A673 (cell line): ENCODE data around the gene ENDOD1.

Experiments
- CTCF ChIP-seq: fragments of 300-800, 200-600 bp; sonication (generic); conservative IDR thresholded peaks from 2 replicates; pipeline ENCODE4 v1.5.1; 2017; ENCODE audit warnings: low read depth, mild to moderate bottlenecking, antibody characterized with exemption, low read length, moderate library complexity, mixed read lengths
- EZH2 ChIP-seq: fragments of 200-600 bp; sonication (generic); IDR thresholded peaks from 2 replicates; pipeline ENCODE4 v1.6.1; 2017; ENCODE audit warnings: borderline replicate concordance, low read depth, mild to moderate bottlenecking, mixed read lengths, antibody characterized with exemption, low read length; ENCODE audit not compliant: poor library complexity, severe bottlenecking

DNA sequence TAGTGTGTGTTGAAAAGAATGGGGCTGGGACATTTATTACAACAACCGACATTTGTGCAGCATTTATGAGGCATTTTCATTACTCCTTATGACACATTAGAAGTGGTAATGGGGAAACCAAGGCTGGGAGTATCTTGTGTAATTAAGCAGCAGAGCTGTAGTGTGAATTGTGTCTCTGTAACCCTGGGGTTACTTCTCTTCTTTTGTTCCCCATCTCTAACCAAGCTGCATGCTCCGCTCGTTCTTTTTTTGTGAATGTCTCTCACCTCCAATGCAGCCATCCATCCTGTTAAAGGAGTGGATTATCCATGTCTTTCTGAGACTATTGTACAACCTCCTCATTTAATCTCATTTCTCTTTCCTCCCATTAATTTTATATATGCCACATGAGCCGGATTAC is 65.7 kb downstream of the ENDOD1 start:
- TF ChIP-seq CTCF (no peak), EZH2 (no peak)
